HL-60/S4 treated with retinoic acid at 250 ng/mL for 4 days and 3 days (cell line): ENCODE measurements around the gene P2RX5.

Experiments
- in situ Hi-C: fragments of 300-500 bp; cut with MboI; formaldehyde crosslinking; loops from 2 replicates; pipeline ENCODE4 v1.7.0; 2022; ENCODE audit warnings: low sequenced_read_pairs

The P2RX5 gene

DNA sequence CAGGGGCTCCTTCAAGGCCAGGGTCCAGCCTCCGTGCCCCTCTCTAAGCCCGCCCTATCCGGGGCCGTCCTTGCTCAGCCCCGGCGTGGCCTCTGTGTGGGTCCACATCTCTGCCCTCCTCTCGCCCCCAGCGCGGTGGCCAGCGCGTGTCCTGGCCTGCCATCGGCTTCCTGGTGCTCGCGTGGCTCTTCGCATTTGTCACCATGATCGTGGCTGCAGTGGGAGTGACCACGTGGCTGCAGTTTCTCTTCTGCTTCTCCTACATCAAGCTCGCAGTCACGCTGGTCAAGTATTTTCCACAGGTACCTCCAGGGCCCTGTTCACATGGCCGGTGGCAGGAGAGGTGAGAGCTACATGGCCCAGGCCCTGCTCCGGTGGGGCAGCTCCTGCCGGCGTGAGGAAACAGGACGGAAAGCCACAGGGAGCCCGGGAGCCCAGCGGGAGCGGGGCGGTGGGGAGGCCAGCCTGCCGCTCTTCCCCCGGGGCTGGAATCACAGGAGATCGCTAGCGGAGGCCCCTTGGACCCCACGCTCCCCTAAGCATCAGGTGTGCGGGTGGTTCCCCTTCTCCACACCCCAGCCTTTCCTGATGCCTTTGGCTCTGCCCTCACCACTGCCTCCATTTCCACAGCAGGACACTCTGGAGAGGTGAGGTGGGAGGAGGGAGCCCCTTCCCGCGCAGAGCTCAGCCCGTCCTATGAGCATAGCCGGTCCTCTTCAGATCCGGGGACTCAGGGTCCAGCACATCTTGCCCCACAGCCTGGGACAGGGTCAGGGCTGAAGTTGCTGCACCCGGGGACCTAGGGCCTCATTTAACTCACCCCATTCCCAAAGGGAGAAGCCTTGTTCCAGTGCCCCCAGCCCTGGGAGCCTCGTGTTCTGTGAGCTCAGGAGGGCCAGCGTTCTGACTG is 37.8 kb downstream of the P2RX5 start:
- in situ Hi-C loops = no loop called here

DNA sequence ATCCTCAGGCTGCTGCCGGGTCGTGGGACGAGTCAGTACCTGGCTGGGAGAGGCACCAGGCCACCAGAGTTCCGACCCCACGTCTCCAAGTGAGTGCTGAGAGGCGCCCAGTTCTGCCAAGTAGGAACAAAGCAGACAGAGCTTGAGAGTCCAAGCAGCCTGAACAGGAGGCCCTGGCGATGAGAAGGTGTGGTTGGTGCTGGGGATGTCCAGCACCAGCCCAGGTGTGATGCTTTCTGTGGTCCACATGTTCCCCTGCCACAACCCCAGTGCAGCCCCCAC is 38.4 kb downstream of the P2RX5 start:
- in situ Hi-C loops = no loop called here

DNA sequence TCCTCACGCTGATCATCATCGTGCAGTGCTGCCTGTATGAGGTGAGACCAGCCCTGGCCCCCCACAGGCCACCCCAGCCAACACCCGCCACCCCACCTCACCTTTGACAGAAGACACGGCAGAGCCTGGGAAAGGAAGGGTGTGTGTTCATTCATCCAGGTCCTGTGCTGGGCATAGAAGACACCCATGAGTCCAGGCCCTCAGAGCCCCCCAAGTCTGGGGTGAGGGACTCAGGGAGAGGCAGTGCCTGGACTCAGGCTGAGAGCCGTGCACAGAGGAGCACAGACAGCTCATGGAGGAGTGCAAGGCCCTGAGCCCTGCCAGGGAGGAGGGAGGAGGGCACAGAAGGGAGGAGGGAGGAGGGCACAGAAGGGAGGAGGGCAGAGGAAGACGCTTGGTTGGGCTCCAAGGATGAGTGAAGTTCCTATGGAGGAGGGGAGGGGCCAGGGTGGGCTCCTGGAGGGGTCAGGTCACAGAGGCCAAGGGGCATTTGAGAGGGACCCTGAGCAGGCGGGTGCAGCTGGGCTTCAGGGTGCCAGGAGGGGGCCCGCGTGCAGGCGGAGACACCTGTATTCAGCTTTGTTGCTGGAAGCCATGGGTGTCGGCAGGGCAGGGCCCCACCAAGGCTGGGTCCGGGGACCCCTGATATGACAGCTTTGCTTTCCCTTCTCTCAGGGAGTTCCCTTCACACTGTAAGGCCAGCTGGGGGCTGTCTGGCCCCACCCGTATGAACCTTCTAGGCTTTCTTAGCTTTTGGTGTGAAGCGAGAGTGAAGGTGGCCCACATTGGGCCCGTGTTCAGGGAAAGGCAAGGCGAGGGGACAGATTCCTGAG is 39.0 kb downstream of the P2RX5 start:
- in situ Hi-C loops = no loop called here

DNA sequence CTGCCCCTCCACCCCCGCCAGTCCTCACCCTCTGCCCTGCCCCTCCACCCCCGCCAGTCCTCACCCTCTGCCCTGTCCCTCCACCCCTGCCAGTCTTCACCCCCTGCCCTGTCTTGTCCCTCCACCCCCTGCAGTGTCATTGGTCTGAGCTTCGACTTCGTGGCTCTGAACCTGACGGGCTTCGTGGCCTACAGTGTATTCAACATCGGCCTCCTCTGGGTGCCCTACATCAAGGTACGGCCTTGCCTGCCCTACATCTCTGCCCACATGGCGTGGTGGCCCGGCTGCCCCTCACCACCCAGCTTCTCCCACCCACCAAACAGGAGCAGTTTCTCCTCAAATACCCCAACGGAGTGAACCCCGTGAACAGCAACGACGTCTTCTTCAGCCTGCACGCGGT is 39.6 kb downstream of the P2RX5 start:
- in situ Hi-C loops = no loop called here

DNA sequence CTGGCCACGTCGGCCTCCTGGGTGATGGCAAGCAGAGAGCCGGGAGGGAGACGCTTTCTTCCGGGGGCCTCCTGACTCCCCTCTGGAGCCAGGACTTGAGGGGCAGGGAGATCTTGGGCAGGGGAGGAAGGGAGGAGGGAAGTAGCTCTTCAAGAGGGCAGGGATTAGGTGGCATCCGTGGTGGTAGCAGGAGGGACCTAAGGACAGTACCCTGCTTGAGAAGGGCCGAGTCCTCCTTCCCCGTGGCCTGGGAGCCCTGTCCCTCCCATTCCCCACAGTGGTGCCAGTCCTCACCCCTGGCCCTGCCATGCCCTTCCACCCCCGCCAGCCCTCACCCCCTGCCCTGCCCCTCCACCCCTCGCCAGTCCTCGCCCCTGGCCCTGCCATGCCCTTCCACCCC is 40.2 kb downstream of the P2RX5 start:
- in situ Hi-C loops = no loop called here

DNA sequence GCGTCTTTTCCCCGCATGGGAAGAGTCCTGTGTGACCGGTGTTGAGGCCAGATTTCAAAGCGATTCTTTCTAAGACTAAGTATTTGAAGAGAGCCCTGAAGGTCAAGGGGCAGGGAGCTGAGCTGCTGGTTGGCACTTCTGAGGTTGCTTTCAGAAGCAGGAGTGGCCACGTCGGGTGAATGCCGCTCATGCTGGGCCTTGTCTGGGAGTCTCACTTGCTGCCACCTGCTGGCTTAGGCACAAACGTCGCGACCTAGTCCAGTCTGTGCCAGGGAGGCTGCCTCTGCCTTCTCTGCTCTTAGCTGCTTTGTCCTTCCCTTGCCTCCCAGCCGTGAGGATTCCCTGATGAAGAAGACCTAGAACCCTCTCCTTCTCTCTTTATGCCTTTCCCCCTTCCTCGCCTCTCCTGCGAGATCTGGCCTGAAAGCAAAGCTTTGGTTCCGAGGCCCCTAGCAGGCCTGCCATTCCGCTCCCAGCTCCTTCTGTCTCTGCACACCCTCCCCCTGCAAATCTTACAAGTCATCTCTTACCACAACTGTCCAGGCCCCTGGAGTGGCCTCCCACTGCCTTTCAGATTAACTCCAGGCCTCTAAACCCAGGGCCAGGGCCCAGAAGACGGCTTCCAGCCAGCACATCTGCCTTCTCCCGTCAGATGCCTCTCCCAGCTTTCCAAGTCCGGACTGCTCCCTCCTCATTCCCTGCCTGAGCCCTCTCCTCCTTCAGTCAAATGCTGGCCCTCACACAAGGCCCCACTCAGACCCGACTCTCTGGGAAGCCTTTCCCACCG is 48.0 kb downstream of the P2RX5 start:
- in situ Hi-C loops = loop anchor here (25.0 kb wide), 1 partner anchor 611 kb away; no protein-coding TSS in a partner anchor

DNA sequence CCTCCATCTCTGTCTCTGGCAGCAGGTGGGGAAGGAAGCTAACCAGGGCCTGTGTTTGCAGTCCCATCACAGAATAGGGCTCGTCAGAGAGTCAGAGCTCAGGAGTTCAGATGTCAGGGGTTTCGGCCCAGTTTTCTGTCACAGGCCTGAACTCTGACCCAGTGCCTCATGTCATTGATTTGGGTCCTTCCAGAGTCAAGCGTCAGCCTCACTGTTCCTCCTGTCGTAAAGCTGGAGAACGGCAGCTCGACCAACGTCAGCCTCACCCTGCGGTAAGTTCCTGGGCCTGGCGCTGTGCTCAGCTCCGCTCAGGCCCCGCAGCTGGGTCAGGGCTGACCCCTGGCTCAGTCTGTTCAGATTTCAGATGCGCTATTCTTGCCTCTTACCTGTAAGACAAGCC is 48.7 kb downstream of the P2RX5 start:
- in situ Hi-C loops = loop anchor here (25.0 kb wide), 1 partner anchor 610 kb away; no protein-coding TSS in a partner anchor

DNA sequence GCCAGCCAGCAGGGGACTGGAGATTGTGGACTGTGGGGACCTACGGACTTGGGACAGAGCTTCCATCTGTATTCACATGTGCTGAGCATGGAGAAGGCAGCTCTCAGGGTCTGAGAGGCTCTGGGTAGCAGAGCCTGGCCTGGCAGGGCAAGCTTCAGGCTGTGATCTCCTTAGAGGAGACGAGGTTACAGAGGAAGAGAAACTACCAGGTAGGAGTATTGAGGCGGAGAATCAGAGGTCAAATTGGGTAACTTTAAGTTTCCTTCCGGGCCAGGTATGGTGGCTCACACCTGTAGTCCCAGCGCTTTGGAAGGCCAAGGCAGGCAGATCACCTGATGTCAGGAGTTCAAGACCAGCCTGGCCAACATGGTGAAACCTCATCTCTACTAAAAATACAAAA is 50.6 kb downstream of the P2RX5 start:
- in situ Hi-C loops = loop anchor here (25.0 kb wide), 1 partner anchor 608 kb away; no protein-coding TSS in a partner anchor

DNA sequence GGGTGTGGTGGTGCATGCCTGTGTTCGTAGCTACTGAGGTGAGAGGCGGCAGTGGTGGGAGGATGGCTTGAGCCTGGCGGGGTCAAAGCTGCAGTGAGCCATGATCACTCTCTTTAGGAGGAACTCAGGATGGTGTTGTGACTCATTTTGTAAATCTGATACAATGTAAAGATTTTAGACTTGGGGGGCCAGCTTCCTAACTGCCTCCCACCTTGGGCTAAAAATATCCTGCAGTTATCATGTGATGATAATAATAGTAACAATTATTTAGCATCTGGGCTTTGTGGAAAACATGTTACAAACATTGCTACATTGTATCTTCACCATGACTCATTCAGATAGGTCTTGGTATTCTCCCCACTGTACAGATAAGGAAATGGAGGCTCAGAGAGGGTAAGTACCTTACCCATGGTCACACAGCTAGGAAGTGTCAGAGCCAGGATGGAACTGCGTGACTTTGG is 52.0 kb downstream of the P2RX5 start:
- in situ Hi-C loops = loop anchor here (25.0 kb wide), 1 partner anchor 607 kb away; no protein-coding TSS in a partner anchor

DNA sequence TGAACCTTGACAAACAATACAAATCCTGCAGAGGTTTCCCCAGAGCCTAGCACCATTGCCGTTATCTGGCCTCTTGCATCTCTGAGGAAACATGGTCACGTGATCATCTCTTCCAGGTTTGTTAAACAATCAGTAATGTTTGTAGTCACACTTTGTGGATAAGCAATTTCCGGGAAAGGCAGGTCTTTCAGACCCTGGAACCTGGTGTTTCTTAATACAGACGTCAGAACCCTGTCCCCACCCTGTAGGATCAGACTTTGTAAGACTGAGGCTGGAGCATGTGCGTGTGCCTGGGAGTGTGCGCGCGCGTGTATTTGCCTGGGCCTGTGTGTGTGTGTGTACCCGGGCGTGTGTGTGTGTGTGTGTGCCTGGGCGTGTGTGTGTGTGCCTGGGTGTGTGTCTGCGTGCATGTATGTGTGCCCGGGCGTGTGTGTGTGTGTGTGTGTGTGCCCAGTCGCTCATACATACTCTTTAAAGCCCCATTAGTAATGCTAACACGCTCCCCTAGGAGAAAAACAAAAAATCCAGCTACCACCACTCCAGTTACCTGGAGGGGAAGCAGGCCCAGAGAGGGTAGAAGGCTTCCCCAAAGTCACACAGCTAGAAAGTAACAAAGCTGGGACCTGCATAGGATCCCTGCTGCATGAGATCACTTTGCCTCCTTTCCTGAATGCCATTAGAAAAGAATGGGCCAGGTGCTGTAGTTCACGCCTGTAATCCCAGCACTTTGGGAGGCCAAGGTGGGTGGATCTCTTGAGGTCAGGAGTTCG is 54.1 kb downstream of the P2RX5 start:
- in situ Hi-C loops = loop anchor here (25.0 kb wide), 1 partner anchor 605 kb away; no protein-coding TSS in a partner anchor

DNA sequence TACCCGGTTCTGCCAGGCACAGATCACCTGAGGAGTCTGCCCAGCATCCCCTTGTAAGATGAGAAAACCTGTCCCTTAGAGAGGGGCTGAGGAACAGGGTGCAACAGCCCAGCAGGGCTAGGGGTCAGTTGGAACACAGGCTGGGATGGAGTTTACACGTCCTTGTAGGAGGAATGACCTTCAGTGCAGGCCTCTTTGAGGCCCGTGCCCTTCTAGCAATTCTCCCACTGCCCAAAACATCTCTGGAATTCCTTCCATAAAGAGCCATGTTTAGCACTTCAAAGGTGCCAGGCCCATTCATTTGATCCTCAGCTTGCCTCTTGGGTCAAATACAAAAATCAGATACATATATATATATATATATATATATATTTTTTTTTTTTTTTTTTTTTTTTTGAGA is 54.9 kb downstream of the P2RX5 start:
- in situ Hi-C loops = loop anchor here (25.0 kb wide), 1 partner anchor 604 kb away; no protein-coding TSS in a partner anchor

DNA sequence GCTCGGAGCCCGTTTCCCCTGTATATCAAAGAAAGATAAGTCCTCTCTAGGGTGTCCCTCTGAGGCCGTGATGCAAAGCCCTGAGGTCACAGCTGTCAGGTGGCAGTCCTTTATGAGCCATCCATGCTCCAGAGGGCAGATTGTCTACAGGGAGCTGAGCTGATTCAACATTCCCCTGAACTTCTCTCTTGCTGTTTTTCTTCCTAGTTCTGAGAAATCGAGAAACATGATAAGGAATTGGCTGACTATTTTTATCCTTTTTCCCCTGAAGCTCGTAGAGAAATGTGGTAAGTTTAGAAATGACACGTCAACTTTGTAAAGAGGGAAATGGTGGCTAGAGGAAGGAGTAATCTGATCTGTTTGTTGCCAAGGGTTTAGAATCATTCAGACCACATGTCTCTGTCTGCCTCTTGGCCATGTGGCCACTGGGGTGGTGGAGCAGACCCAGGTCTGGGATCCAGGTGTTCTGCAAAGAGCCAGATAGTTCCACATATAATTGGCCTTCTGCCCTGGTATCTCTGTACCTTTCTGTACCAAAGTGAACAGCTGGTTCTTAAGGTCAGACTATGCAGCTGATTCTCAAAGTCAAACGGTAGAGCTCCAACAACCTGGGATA is 55.9 kb downstream of the P2RX5 start:
- in situ Hi-C loops = loop anchor here (25.0 kb wide), 1 partner anchor 603 kb away; no protein-coding TSS in a partner anchor

DNA sequence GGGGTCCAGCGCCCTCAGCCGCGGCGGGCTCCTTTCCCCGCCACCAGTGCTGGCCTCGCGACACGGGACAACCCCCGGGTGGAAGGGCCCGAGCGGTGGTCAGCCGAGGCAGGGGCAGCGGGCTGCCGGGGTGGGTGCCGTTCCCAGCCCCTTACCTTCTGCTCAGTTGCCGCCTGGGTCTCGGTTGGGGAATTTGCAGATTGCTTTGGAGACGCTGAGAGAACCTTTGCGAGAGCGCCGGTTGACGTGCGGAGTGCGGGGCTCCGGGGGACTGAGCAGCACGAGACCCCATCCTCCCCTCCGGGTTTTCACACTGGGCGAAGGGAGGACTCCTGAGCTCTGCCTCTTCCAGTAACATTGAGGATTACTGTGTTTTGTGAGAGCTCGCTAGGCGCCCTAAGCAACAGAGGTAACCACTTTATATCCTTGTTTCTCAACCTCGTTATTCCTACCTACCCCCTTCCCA is 59.0 kb downstream of the P2RX5 start:
- in situ Hi-C loops = loop anchor here (25.0 kb wide), 1 partner anchor 600 kb away; no protein-coding TSS in a partner anchor

DNA sequence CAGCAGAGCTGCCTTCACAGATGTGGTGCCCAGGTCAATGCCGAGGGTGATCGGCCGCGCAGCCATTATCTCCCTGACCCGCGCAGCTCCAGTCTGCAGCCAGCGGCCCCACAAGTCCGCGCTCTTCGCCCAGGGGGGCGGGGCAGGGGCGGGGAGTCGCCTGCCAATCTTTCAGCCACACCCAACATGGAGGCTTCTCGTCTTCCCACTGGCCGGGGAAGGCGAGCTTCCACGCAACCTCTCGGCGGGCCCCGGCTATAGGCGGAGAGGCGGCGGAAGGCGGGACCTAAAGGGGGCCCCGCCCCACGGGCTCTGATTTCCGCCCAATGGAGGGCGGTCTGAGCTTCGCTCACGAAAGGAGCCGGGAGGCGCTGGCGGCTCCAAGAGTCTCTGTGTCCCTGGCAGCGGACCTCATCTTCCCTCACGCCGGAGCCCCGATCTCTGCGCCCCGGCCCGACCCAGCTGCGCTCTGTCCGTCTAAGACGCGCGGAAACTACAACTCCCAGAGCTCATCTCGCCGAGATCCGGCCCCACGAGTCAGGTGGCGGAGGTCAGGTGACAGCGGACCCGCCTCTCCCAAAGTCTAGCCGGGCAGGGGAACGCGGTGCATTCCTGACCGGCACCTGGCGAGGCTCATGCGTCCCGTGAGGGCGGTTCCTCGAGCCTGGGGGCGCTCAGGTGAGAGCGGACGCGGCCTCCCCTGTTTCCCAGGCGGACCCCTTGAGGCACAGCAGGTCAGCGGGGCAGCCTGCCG is 59.6 kb downstream of the P2RX5 start, which contains the start of the genes CTNS and SHPK:
Gene CTNS, plus strand, starts transcription at position 607 of the 754 bp plus-strand sequence. CDS start 3,447 bp downstream, outside the sequence.
Gene SHPK, minus strand, starts transcription at position 97 of the 754 bp plus-strand sequence. Its CDS starts 31 bp downstream, at position 66.
- in situ Hi-C loops = loop anchor here (25.0 kb wide), 1 partner anchor 599 kb away; no protein-coding TSS in a partner anchor

DNA sequence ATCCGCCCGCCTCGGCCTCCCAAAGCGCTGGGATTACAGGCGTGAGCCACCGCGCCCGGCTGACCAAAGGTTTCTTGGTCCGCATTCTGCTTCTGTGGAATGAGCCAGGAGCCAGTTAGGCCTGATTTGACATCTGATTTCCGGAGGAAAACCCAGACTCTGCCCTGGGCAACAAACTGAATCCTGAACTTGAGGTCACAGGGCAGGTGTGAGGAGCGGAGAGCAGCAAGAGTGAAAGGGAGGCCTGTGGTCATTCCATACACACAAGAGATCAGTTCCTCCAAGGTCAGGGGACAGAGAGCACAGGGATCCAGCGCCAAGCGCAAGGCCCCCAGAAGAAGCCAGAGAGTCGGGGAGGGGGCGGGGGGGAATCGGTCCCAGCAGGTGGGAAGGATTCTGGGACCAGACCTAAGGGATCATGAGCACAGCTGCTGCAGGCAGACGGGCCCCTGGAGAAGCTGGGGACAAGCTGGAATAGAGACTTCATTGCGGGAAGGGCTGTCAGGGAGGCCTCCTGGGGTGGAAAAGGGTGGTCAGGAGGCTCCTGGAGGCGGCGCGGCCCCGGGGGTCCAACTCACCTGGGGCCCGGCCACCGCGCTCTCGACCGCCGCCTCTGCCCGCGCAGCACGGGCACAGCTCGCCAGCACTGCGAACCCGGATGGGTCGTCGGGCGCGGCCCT is 60.3 kb downstream of the P2RX5 start:
- in situ Hi-C loops = loop anchor here (25.0 kb wide), 1 partner anchor 598 kb away; no protein-coding TSS in a partner anchor

DNA sequence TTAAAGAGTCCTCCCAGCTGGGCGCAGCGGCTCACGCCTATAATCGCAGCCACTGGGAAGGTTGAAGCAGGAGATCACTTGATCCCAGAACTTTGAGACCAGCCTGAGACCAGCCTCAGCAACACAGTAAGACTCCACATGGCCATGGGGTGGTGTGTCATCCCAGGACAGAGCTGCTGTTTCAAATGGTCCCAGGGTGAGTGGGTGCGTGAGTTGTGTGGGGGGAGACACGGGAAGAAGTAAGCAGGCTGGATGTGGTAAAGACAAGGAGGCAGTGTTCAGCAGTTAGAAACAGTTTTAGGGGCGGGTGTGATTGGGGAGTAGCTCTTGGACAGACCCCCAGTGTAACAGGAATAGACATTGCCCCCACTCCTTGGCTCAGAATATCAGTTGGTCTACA is 63.7 kb downstream of the P2RX5 start:
- in situ Hi-C loops = loop anchor here (25.0 kb wide), 1 partner anchor 595 kb away; no protein-coding TSS in a partner anchor

DNA sequence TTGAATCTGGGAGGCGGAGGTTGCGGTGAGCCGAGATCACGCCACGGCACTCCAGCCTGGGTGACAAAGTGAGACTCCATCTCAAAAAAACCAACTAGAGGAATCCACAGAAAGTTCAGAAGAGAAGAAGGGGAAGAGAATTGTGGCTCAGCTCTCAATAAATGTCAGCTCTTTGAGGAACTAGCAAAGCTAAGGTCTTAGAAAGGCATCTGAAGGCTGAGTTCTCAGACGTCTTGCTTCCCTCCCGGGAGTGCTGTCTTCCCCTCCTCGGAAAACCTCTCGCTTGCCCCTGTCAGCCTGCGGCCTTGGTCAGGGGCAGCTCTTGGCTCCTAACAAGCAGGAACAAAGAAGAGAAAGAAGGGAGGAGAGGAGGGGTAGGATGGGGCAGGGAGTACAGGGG is 65.2 kb downstream of the P2RX5 start:
- in situ Hi-C loops = loop anchor here (25.0 kb wide), 1 partner anchor 593 kb away; no protein-coding TSS in a partner anchor
